IMR-90 (cell line): ENCODE data around the gene USP47. TPM values are rescaled to one million over a fixed set of nuclear protein-coding genes. Genes with fewer than 3 reads are reported as not detected.

Experiments used
- ATAC-seq: fragments of 200-7000 bp; cut with Tn5 transposase; 2 replicates; pipeline ENCODE4 v1.9.1; 2020; ENCODE audit warnings: low read depth, mild to moderate bottlenecking, moderate library complexity
- BruUV-seq: library from RNA; stranded (reverse); fragments of 400-500 nt; replicated peaks from 2 replicates; lab custom pipeline; 2021; lab: Mats Ljungman, UMichigan
- CTCF ChIA-PET: fragments of 300-600 bp; formaldehyde crosslinking; extraction: SDS; loops from one replicate; lab custom pipeline; 2021; ENCODE audit warnings: antibody characterized with exemption; lab: Yijun Ruan, JAX
- POLR2A ChIA-PET: fragments of 300-600 bp; sonication (Branson Sonifier 250); formaldehyde crosslinking; loops from one replicate; lab custom pipeline; 2022; ENCODE audit warnings: antibody characterized with exemption; ENCODE audit not compliant: unreplicated experiment; lab: Charles Lee
- DNase-seq: peaks from one replicate; pipeline ENCODE4 v3.0.0; 2013
- H2AFZ ChIP-seq: replicated peaks from 2 replicates; pipeline ENCODE3; 2013; ENCODE audit warnings: low read length, mild to moderate bottlenecking; ENCODE audit not compliant: poor library complexity
- H2AK5ac ChIP-seq: 2 replicates; pipeline ENCODE4 v1.6.1; 2013; ENCODE audit warnings: low read depth, low read length, inconsistent platforms
- H2AK9ac ChIP-seq: replicated peaks from 2 replicates; pipeline ENCODE3; 2013; ENCODE audit warnings: mild to moderate bottlenecking, low read depth, low read length, moderate library complexity; ENCODE audit not compliant: poor library complexity
- H2BK120ac ChIP-seq: 2 replicates; pipeline ENCODE4 v1.6.1; 2013; ENCODE audit warnings: low read depth, low read length, inconsistent platforms
- H2BK15ac ChIP-seq: 3 replicates; pipeline ENCODE4 v1.6.1; 2013; ENCODE audit warnings: low read depth, low read length, inconsistent platforms
- H2BK20ac ChIP-seq: 2 replicates; pipeline ENCODE4 v1.6.1; 2013; ENCODE audit warnings: low read depth, mild to moderate bottlenecking, inconsistent platforms, low read length, moderate library complexity
- H2BK5ac ChIP-seq: 2 replicates; pipeline ENCODE4 v1.6.1; 2013; ENCODE audit warnings: mild to moderate bottlenecking, low read depth, low read length, inconsistent platforms; ENCODE audit not compliant: poor library complexity, severe bottlenecking
- H3K14ac ChIP-seq: replicated peaks from 2 replicates; pipeline ENCODE4 v1.6.1; 2013; ENCODE audit warnings: low read depth, low read length, inconsistent platforms
- H3K18ac ChIP-seq: 2 replicates; pipeline ENCODE4 v1.6.1; 2013; ENCODE audit warnings: low read depth, low read length, control low read depth
- H3K23ac ChIP-seq: 2 replicates; pipeline ENCODE4 v1.6.1; 2013; ENCODE audit warnings: low read depth, low read length, inconsistent platforms
- H3K27ac ChIP-seq: 2 replicates; pipeline ENCODE4 v1.5.1; 2013; ENCODE audit warnings: mild to moderate bottlenecking, control low read depth, low read length; ENCODE audit not compliant: insufficient read depth
- H3K27me3 ChIP-seq: 2 replicates; pipeline ENCODE4 v1.6.1; 2013; ENCODE audit warnings: low read length; ENCODE audit not compliant: control insufficient read depth, insufficient read depth
- H3K36me3 ChIP-seq: 2 replicates; pipeline ENCODE4 v1.6.1; 2013; ENCODE audit warnings: low read length, mixed read lengths; ENCODE audit not compliant: control insufficient read depth, insufficient read depth
- H3K4ac ChIP-seq: 2 replicates; pipeline ENCODE4 v1.6.1; 2013; ENCODE audit warnings: low read depth, low read length, inconsistent platforms
- H3K4me1 ChIP-seq: 2 replicates; pipeline ENCODE4 v1.6.1; 2013; ENCODE audit warnings: low read length, mixed read lengths; ENCODE audit not compliant: control insufficient read depth, insufficient read depth
- H3K4me2 ChIP-seq: 2 replicates; pipeline ENCODE4 v1.6.1; 2013; ENCODE audit warnings: low read depth, mild to moderate bottlenecking, control low read depth, low read length, moderate library complexity
- H3K4me3 ChIP-seq: 2 replicates; pipeline ENCODE4 v1.5.1; 2013; ENCODE audit warnings: low read depth, mild to moderate bottlenecking, control low read depth, low read length, moderate library complexity; ENCODE audit not compliant: insufficient read depth
- H3K56ac ChIP-seq: 2 replicates; pipeline ENCODE4 v1.6.1; 2013; ENCODE audit warnings: low read length, inconsistent platforms; ENCODE audit not compliant: insufficient read depth; ENCODE audit errors: extremely low read depth
- H3K79me1 ChIP-seq, 2 experiments: 2 replicates each; pipeline ENCODE4 v1.6.1; 2013; ENCODE audit warnings: low read length in 2 of 2, inconsistent platforms in 1 of 2, low read depth in 1 of 2
- H3K9ac ChIP-seq: 2 replicates; pipeline ENCODE4 v1.6.1; 2013; ENCODE audit warnings: low read depth, low read length, control low read depth
- H3K9me1 ChIP-seq: 2 replicates; pipeline ENCODE4 v1.6.1; 2013; ENCODE audit warnings: low read length, inconsistent platforms; ENCODE audit not compliant: insufficient read depth
- H3K9me3 ChIP-seq: 2 replicates; pipeline ENCODE4 v1.6.1; 2013; ENCODE audit warnings: low read length; ENCODE audit not compliant: control insufficient read depth, insufficient read depth
- H4K20me1 ChIP-seq: 2 replicates; pipeline ENCODE4 v1.6.1; 2013; ENCODE audit warnings: low read length, inconsistent platforms; ENCODE audit not compliant: insufficient read depth
- H4K5ac ChIP-seq: 2 replicates; pipeline ENCODE4 v1.6.1; 2013; ENCODE audit warnings: mild to moderate bottlenecking, low read depth, low read length, control low read depth
- H4K8ac ChIP-seq, 2 experiments: 2 replicates each; pipeline ENCODE4 v1.6.1; 2013; ENCODE audit warnings: low read depth in 2 of 2, low read length in 2 of 2, control low read depth in 1 of 2, inconsistent platforms in 1 of 2
- H4K91ac ChIP-seq: 2 replicates; pipeline ENCODE4 v1.6.1; 2013; ENCODE audit warnings: low read depth, low read length, inconsistent platforms; ENCODE audit not compliant: insufficient read depth
- BHLHE40 ChIP-seq: fragments of 150-350 bp; IDR thresholded peaks from 2 replicates; pipeline ENCODE4 v1.6.1; 2016; ENCODE audit warnings: mild to moderate bottlenecking, low read depth, low read length
- CEBPB ChIP-seq: IDR thresholded peaks from 2 replicates; pipeline ENCODE4 v1.6.1; 2012; ENCODE audit warnings: low read depth, low read length, improper control_type of control experiment
- CHD1 ChIP-seq: IDR thresholded peaks from 2 replicates; pipeline ENCODE4 v1.6.1; 2012; ENCODE audit warnings: low read depth, low read length, improper control_type of control experiment
- ELK1 ChIP-seq: fragments of 150-350 bp; IDR thresholded peaks from 2 replicates; pipeline ENCODE4 v1.6.1; 2016; ENCODE audit warnings: low read depth, mild to moderate bottlenecking, low read length, moderate library complexity, borderline replicate concordance
- FOS ChIP-seq: fragments of 150-350 bp; IDR thresholded peaks from 2 replicates; pipeline ENCODE4 v1.6.1; 2016; ENCODE audit warnings: low read depth, low read length
- MAZ ChIP-seq: IDR thresholded peaks from 2 replicates; pipeline ENCODE4 v1.6.1; 2012; ENCODE audit warnings: low read depth, mild to moderate bottlenecking, low read length, improper control_type of control experiment, moderate library complexity, borderline replicate concordance
- MXI1 ChIP-seq: IDR thresholded peaks from 2 replicates; pipeline ENCODE4 v1.6.1; 2012; ENCODE audit warnings: low read depth, mild to moderate bottlenecking, low read length, moderate library complexity, borderline replicate concordance
- POLR2A ChIP-seq: IDR thresholded peaks from 2 replicates; pipeline ENCODE4 v1.6.1; 2012; ENCODE audit warnings: mild to moderate bottlenecking, low read depth, low read length
- RCOR1 ChIP-seq: IDR thresholded peaks from 2 replicates; pipeline ENCODE4 v1.6.1; 2012; ENCODE audit warnings: mild to moderate bottlenecking, low read length, improper control_type of control experiment; ENCODE audit not compliant: insufficient replicate concordance
- RFX5 ChIP-seq: IDR thresholded peaks from 2 replicates; pipeline ENCODE4 v1.8.0; 2012; ENCODE audit warnings: low read depth, mild to moderate bottlenecking, low read length, moderate library complexity
- SMC3 ChIP-seq: fragments of 150-350 bp; IDR thresholded peaks from 2 replicates; pipeline ENCODE4 v1.6.1; 2016; ENCODE audit warnings: low read depth, mild to moderate bottlenecking, antibody characterized with exemption, low read length, moderate library complexity
- USF2 ChIP-seq: fragments of 150-350 bp; IDR thresholded peaks from 2 replicates; pipeline ENCODE4 v1.6.1; 2017; ENCODE audit warnings: mild to moderate bottlenecking, antibody characterized with exemption, low read length, low read depth
- WGBS, 2 experiments: methylation state at CpG; one replicate each; pipeline versions ENCODE4 v1.1.5 to v1.1.7; 2013; ENCODE audit warnings: missing lambda C conversion rate in 2 of 2; ENCODE audit not compliant: insufficient read length in 1 of 2; ENCODE audit errors: extremely low coverage in 2 of 2; 5-methylcytosine and 5-hydroxymethylcytosine counted together
- dilution Hi-C: fragments of 300-500 bp; cut with HindIII; formaldehyde crosslinking; loops from one replicate; pipeline ENCODE4 v1.14.3; 2018; ENCODE audit warnings: low sequenced_read_pairs; ENCODE audit not compliant: unreplicated experiment
- in situ Hi-C: fragments of 300-500 bp; cut with MboI; formaldehyde crosslinking; loops from 3 replicates; pipeline ENCODE4 v1.14.3; 2019; ENCODE audit warnings: low sequenced_read_pairs, inconsistent platforms, mixed read lengths
- intact Hi-C: fragments of 100-400 bp; cut with micrococcal nuclease; formaldehyde crosslinking; loops from 2 replicates; pipeline ENCODE4 v1.10.0; 2022
- polyA plus RNA-seq, 3 experiments: library from polyadenylated mRNA; depleted of rRNA; stranded (reverse); fragments of >200 nt; gene quantifications; 2 replicates each; pipeline ENCODE4 v1.2.3, GENCODE V29; 2012; ENCODE audit warnings: low replicate concordance in 1 of 3
- total RNA-seq: library from RNA; depleted of rRNA; stranded (reverse); fragments of >200 nt; gene quantifications from 2 replicates; pipeline ENCODE4 v1.2.3, GENCODE V29; 2012

USP47 gene
- total and polyA plus RNA-seq, 2 of the 4 experiments (the other 2 are of a cell fraction), result 15.0 to 110 TPM

- Histone ChIP-seq H3K4me2 (no peak overlapping the region), H2AK5ac (no peak overlapping the region), H3K14ac (no peak overlapping the region), H3K9ac (no peak overlapping the region), H3K9me1 (peaks cover 11% of the 10 kb centered on the region; the same call in 1 of the 2 replicates), H2AFZ (no peak overlapping the region), H4K5ac (no peak overlapping the region), H3K4ac (no peak overlapping the region), H4K8ac (no peak overlapping the region), H2BK20ac (no peak overlapping the region), H3K27me3 (no peaks in the 10 kb centered on the region), H3K18ac (no peak overlapping the region), H4K91ac (no peak overlapping the region), H3K79me1 (peaks cover 16 to 58% of the 10 kb centered on the region in 2 experiments; a peak in 3 of 4 replicates), H3K23ac (no peak overlapping the region), H3K36me3 (peaks cover 59% of the 10 kb centered on the region), H2BK15ac (no peak overlapping the region), H2BK120ac (no peak overlapping the region), H2AK9ac (no peak overlapping the region), H3K27ac (no peak overlapping the region), H2BK5ac (no peak overlapping the region), H3K4me3 (no peak overlapping the region), H3K56ac (no peak overlapping the region), H3K9me3 (no peaks in the 10 kb centered on the region), H4K20me1 (0 out of 2 replicates have a peak, but pooled peaks cover 6% of the 10 kb centered on the region), H3K4me1 (no peaks in the 10 kb centered on the region)
- POLR2A ChIA-PET, result no interaction called here
- CTCF ChIA-PET, result no interaction called here
- ATAC-seq, result no peak
- BruUV-seq, result no TSS peak
- dilution Hi-C loops (no loop called here), in situ Hi-C loops (no loop called here), intact Hi-C loops (no loop called here)
- TF ChIP-seq ELK1 (no peak), CEBPB (no peak), MXI1 (no peak), SMC3 (no peak), RFX5 (no peak), RCOR1 (no peak), USF2 (no peak), POLR2A (no peak), MAZ (no peak), CHD1 (no peak), BHLHE40 (no peak), FOS (no peak)
- WGBS, 2 experiments, result no CpG with 5 or more reads among the region's 5 CpGs
- no peak for DNase-seq
Measured at GRCh38 chr11:11964774-11965150, 123.0 kb downstream of the USP47 start.
